ENCODE data around the gene LRIG1.

Gene LRIG1

GRCh38 chr3:66392966-66393332, 107.9 kb downstream of the LRIG1 start:
- no peak for TF ChIP-seq CTCF (IDR thresholded peaks at IDR 0.05; ENCODE audit: borderline replicate concordance, insufficient read depth, low read depth, low read length)
- peak overlapping the region; percentile 15 for H3K4me3 ChIP-seq (ENCODE audit: low read depth, low read length)

- no peak overlapping the region for H3K4me3 ChIP-seq (ENCODE audit: low read depth, low read length)
- no peak for TF ChIP-seq CTCF (IDR thresholded peaks at IDR 0.05; ENCODE audit: borderline replicate concordance, insufficient read depth, low read depth, low read length)
These were observed 108.3 kb downstream of the LRIG1 start for GRCh38 chr3:66392512-66392911.

GRCh38 chr3:66390013-66390412, 110.8 kb downstream of the LRIG1 start:
- H3K4me3 ChIP-seq (ENCODE audit: low read depth, low read length), result no peak overlapping the region
- TF ChIP-seq CTCF (IDR thresholded peaks at IDR 0.05; ENCODE audit: borderline replicate concordance, insufficient read depth, low read depth, low read length), result no peak

GRCh38 chr3:66386925-66387650, 113.7 kb downstream of the LRIG1 start:
- TF ChIP-seq CTCF (IDR thresholded peaks at IDR 0.05; ENCODE audit: borderline replicate concordance, insufficient read depth, low read depth, low read length), result no peak
- H3K4me3 ChIP-seq (ENCODE audit: low read depth, low read length), result no peak overlapping the region

- no peak overlapping the region for H3K4me3 ChIP-seq (ENCODE audit: low read depth, low read length)
- TF ChIP-seq CTCF (IDR thresholded peaks at IDR 0.05; ENCODE audit: borderline replicate concordance, insufficient read depth, low read depth, low read length), result no peak
These were observed 114.6 kb downstream of the LRIG1 start for GRCh38 chr3:66386011-66386924.

- no peak for TF ChIP-seq CTCF (IDR thresholded peaks at IDR 0.05; ENCODE audit: borderline replicate concordance, insufficient read depth, low read depth, low read length)
- H3K4me3 ChIP-seq (ENCODE audit: low read depth, low read length), result no peak overlapping the region
These were observed 115.8 kb downstream of the LRIG1 start for GRCh38 chr3:66385066-66385465.

All from GM12875 (cell line).